GM06990 (cell line): ENCODE measurements around the gene CFAP97D2.
"Not testable (repeated sequence)": the region's sequence is repeated elsewhere in the genome, so short reads cannot be mapped to it uniquely, and the experiment has no call there.

Experiments
- DNase-seq: peaks from one replicate; pipeline ENCODE4 v3.0.0-alpha.2; 2011; ENCODE audit not compliant: insufficient read length; ENCODE audit errors: extremely low read depth
- H3K27me3 ChIP-seq: replicated peaks from 2 replicates; pipeline ENCODE4 v1.6.0; 2011; ENCODE audit warnings: low read length; ENCODE audit not compliant: control insufficient read depth, insufficient read depth
- H3K36me3 ChIP-seq: 2 replicates; pipeline ENCODE4 v1.5.1; 2011; ENCODE audit warnings: low read length; ENCODE audit not compliant: control insufficient read depth, insufficient read depth
- H3K4me3 ChIP-seq: replicated peaks from 2 replicates; pipeline ENCODE4 v1.5.1; 2011; ENCODE audit warnings: low read depth, mild to moderate bottlenecking, control low read depth, low read length
- TF ChIP-seq, protein P1 (sequence below): IDR thresholded peaks from 2 replicates; pipeline ENCODE4 v1.5.1; 2011; ENCODE audit warnings: low read length, control low read depth, mild to moderate bottlenecking, inconsistent platforms; ENCODE audit not compliant: insufficient read depth, poor library complexity, severe bottlenecking

The CFAP97D2 gene

DNA sequence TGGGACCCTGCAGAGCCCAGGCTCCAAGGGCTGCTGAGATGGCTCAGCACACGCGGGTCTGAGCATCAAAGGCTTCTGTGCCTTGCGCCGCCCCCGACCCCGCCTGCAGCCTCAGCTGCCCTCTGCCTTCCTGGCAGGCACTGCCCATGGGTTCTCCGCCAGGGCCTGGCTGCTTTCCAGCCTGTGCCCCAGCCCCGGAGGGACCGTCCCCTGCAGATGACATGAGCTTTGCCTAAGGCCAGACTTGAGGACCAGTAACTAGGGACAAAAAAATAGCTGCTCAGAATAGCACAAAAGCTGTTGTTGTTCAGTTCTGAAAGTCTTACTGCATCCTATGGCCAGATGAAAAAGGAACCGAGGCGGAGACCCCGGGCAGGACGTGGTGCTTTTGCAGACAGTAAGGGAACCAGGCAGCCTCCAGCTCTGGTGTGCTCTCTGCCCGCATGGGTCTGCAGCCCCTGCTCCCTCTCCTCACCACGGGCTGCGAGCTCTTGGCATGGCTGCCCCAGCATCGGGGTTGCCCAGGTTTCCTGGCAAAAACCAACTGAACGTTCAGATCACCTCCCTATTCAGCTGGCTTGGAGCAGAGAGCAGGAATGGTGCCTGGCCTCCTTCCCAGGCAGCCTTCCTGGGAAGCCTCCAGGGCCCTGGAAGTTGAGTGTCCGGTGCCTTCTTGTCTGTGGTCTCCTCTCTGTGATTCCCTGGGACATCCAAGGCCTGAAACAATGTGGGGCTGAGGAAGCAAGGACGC lies 12.5 kb upstream of the CFAP97D2 start:
- TF ChIP-seq, protein P1, sequence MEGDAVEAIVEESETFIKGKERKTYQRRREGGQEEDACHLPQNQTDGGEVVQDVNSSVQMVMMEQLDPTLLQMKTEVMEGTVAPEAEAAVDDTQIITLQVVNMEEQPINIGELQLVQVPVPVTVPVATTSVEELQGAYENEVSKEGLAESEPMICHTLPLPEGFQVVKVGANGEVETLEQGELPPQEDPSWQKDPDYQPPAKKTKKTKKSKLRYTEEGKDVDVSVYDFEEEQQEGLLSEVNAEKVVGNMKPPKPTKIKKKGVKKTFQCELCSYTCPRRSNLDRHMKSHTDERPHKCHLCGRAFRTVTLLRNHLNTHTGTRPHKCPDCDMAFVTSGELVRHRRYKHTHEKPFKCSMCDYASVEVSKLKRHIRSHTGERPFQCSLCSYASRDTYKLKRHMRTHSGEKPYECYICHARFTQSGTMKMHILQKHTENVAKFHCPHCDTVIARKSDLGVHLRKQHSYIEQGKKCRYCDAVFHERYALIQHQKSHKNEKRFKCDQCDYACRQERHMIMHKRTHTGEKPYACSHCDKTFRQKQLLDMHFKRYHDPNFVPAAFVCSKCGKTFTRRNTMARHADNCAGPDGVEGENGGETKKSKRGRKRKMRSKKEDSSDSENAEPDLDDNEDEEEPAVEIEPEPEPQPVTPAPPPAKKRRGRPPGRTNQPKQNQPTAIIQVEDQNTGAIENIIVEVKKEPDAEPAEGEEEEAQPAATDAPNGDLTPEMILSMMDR, result no peak

DNA sequence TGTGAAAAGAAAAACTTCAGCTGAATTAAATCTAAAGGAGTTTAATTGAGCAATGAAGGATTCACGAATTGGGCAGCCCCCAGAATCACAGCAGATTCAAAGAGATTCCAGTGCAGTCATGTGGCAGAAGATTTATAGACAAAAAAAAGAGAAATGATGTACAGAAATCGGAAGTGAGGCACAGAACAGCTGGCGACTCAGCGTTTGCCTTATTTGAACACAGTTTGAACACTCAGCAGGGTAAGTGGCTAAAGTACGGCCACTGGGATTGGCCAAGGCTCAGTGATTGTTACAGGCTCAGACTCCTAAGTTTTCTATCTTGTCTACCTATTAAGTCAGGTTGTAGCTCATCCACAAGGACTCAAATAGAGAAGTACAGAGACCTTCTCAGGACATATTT lies 11.6 kb upstream of the CFAP97D2 start:
- no peak for DNase-seq
- Histone ChIP-seq H3K36me3 (no peaks in the 10 kb centered on the region), H3K27me3 (no peaks in the 10 kb centered on the region; the same call in 1 of the 2 replicates), H3K4me3 (no peak overlapping the region)
- TF ChIP-seq, protein P1, result no peak

More for the DNA sequence above, 12.5 kb upstream of the CFAP97D2 start:
- H3K4me3 ChIP-seq, result no peak overlapping the region
- peaks cover 1% of the 10 kb centered on the region; the same call in 1 of the 2 replicates for H3K27me3 ChIP-seq
- DNase-seq, result no peak
- H3K36me3 ChIP-seq, result no peaks in the 10 kb centered on the region

DNA sequence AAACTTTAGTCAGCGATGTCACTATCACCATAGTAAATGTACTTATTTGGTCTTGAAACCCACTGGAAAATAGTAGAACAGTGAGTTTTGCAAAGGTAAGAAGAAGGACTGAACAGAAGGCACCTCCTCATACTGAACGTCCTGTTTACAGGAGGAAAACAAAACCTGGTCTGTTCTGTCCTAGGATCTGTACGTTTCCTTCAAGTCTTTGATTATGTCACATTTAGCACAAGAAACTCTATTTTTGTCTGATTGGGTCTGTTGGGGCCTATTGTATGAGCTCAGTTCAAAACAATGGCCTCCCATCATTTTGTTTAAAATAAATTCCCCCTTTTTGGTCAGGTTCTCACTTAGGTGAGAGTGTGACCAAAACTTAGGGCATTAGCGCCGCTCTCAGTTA lies 11.2 kb upstream of the CFAP97D2 start:
- no peak for DNase-seq
- TF ChIP-seq, protein P1, result no peak
- Histone ChIP-seq H3K27me3 (no peaks in the 10 kb centered on the region; the same call in 1 of the 2 replicates), H3K36me3 (no peaks in the 10 kb centered on the region), H3K4me3 (no peak overlapping the region)

DNA sequence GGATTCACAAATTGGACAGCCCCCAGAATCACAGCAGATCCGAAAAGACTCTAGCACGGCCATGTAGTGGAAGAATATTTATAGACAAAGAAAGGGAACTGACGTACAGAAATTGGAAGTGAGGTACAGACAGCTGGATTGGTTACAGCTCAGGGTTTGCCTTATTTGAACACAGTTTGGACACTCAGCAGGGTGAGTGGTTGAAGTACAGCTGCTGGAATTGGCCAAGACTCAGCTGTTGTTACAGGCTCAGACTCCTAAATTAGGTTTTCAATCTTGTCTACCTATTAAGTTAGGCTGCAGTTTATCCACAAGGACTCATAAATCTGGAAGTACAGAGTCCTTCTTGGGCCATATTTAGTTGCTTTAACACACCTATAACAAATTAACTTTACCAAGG lies 5.8 kb upstream of the CFAP97D2 start:
- Histone ChIP-seq H3K4me3 (no peak overlapping the region), H3K36me3 (no peaks in the 10 kb centered on the region), H3K27me3 (no peaks in the 10 kb centered on the region)
- DNase-seq, result no peak
- TF ChIP-seq, protein P1, result no peak

DNA sequence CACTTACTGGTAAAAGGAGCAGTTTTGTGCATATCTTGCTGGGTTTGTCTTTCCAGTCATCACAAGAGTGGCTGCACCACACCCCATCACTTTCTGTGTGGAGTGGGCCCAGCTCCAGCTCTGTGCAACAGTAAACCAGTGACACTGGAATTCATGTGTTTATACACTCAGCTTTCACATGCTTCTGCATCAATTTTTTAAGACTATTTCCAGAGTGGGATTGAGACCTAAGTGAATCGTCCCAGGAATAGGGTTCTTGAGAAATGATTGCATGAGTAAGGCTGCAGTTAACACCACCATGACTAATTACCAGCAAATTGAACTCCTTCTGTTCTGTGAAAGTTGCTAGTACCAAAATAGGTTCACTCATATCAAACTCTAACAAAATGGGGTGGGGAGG lies 5.3 kb upstream of the CFAP97D2 start:
- no peaks in the 10 kb centered on the region for H3K27me3 ChIP-seq
- TF ChIP-seq, protein P1, result no peak
- no peak for DNase-seq
- H3K4me3 ChIP-seq, result no peak overlapping the region
- H3K36me3 ChIP-seq, result no peaks in the 10 kb centered on the region

DNA sequence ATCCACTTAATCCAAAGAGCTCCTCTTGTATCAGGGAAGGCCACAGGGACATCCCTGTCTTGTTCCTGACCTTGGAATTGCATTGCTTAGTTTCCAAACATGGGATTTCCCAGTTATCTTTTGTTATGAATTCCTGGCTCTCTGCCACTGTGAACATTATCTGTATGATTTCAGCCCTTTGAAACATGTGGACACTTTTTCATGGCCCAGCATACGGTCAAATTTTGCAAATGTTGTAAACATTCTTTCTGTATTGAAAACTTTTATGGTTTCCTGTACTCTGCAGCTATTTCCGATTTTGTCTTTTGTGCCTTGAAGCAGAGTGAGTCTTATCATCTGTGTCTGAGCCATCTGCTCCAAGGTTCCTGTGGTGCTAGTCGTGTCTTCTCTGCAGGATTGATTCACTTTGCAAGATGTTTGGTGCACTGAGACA lies 4.5 kb upstream of the CFAP97D2 start:
- no peak overlapping the region for H3K4me3 ChIP-seq
- no peak for DNase-seq

DNA sequence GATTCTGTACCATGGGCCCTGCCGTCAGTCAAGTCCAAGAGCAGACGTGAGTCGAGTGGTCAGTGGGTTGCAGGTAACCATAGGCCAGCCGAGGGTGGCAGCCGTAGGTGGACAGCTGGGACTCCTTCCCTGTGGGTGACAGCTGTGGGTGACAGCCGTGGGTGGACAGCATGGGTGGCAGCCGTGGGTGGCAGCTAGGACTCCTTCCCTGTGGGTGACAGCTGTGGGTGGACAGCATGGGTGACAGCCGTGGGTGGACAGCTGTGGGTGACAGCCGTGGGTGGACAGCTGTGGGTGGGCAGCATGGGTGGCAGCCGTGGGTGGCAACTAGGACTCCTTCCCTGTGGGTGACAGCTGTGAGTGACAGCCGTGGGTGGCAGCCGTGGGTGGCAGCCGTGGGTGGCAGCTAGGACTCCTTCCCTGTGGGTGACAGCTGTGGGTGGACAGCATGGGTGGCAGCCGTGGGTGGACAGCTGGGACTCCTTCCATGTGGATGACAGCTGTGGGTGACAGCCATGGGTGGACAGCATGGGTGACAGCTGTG lies 2.6 kb upstream of the CFAP97D2 start:
- not testable (repeated sequence) for H3K4me3 ChIP-seq, H3K36me3 ChIP-seq, H3K27me3 ChIP-seq, DNase-seq

More for the DNA sequence above, 4.5 kb upstream of the CFAP97D2 start:
- Histone ChIP-seq H3K27me3 (no peaks in the 10 kb centered on the region), H3K36me3 (no peaks in the 10 kb centered on the region)
- TF ChIP-seq, protein P1, result no peak
